GM21381 (cell line): Measurements from ENCODE around the gene ZNRF2.

ENCODE experiments used
- ATAC-seq: cut with Tn5 transposase; IDR thresholded peaks from one replicate; pipeline ENCODE4 v1.9.1; 2021; ENCODE audit warnings: mild to moderate bottlenecking, moderate library complexity; ENCODE audit not compliant: unreplicated experiment

The ZNRF2 gene

GRCh38 chr7:30403477-30403876, 119.1 kb downstream of the ZNRF2 start:
- ATAC-seq, result no peak

- no peak for ATAC-seq
Measured at GRCh38 chr7:30405179-30405578, 120.8 kb downstream of the ZNRF2 start.

GRCh38 chr7:30406664-30407425, 122.4 kb downstream of the ZNRF2 start:
- no peak for ATAC-seq

- ATAC-seq, result no peak
Measured at GRCh38 chr7:30411173-30411572, 126.8 kb downstream of the ZNRF2 start.

- ATAC-seq, result no peak
Measured at GRCh38 chr7:30411897-30412296, 127.5 kb downstream of the ZNRF2 start.

GRCh38 chr7:30412782-30413504, 128.5 kb downstream of the ZNRF2 start:
- no peak for ATAC-seq

GRCh38 chr7:30413864-30414263, 129.5 kb downstream of the ZNRF2 start:
- no peak for ATAC-seq
